ENCODE measurements around the gene CACHD1.

GRCh38 chr1:64523413-64524337 lies 53.7 kb downstream of the CACHD1 start:
- no peak for TF ChIP-seq CTCF (IDR thresholded peaks at IDR 0.05)
- TF ChIP-seq POLR2A (IDR thresholded peaks at IDR 0.05): no peak
